ENCODE measurements around the gene RNF180.
"Not testable (repeated sequence)": the region's sequence is repeated elsewhere in the genome, so short reads cannot be mapped to it uniquely, and the experiment has no call there.

RNF180 gene

GRCh38 chr5:64407103-64407825, 241.6 kb downstream of the RNF180 start:
- DNase-seq, result not testable (repeated sequence)

DNA sequence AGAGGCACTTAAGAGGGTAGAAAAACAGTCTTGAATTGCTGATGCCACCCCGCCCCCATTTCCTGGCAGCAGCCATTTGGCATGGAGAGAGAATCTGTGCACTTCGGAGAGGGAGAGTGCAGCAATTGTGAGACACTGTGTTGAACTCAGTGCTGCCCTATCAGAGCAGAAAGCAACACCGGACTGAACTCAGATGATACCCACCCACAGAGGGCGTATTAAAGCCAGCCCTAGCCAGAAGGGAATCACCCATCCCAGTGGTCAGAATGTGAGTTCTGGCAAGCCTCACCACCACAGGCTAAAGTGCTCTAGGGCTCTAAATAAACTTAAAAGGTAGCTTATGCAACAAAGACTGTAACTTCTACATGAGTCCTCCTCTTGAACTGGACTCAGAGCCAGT, 251.7 kb downstream of the RNF180 start:
- DNase-seq, result no peak

- no peak for DNase-seq
These were observed 252.4 kb downstream of the RNF180 start for GRCh38 chr5:64418013-64418412.

Data from Kasumi-1 (cell line).